ENCODE results near the gene ROBO2.

Gene ROBO2

DNA sequence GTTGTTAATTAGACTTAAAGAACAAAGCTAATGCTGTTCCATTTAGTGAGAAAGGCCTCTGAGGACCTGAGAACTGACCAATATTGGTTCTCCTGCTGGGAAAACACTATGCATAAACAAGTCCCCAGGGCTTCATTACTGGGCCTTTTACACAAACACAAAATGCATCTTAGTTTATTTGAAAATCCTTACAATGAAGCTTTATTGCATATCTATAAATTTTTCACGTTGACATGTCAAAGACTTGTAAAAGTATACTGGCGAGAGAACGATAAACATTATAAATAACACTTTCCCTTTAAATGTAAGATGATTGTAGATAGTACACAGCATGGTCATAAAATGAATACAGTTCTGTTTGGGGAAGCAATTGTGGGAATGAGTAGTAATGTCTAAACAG lies 151.7 kb downstream of the ROBO2 start:
- Histone ChIP-seq H3K27me3 (ENCODE audit: insufficient read depth, poor library complexity, severe bottlenecking) (no peaks in the 10 kb centered on the region), H3K4me3 (replicated peaks; ENCODE audit: insufficient read depth, low read length) (no peak overlapping the region), H3K27ac (replicated peaks) (no peak overlapping the region)
- no peak for TF ChIP-seq SPI1 (IDR thresholded peaks at IDR 0.05; ENCODE audit: borderline replicate concordance, low read depth)
- no peak for TF ChIP-seq REST (IDR thresholded peaks at IDR 0.05; ENCODE audit: insufficient replicate concordance, low read depth)
- no peak for TF ChIP-seq GABPA (IDR thresholded peaks at IDR 0.05; ENCODE audit: low read depth)
- TF ChIP-seq, protein P1, sequence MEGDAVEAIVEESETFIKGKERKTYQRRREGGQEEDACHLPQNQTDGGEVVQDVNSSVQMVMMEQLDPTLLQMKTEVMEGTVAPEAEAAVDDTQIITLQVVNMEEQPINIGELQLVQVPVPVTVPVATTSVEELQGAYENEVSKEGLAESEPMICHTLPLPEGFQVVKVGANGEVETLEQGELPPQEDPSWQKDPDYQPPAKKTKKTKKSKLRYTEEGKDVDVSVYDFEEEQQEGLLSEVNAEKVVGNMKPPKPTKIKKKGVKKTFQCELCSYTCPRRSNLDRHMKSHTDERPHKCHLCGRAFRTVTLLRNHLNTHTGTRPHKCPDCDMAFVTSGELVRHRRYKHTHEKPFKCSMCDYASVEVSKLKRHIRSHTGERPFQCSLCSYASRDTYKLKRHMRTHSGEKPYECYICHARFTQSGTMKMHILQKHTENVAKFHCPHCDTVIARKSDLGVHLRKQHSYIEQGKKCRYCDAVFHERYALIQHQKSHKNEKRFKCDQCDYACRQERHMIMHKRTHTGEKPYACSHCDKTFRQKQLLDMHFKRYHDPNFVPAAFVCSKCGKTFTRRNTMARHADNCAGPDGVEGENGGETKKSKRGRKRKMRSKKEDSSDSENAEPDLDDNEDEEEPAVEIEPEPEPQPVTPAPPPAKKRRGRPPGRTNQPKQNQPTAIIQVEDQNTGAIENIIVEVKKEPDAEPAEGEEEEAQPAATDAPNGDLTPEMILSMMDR (IDR thresholded peaks at IDR 0.05; ENCODE audit: insufficient read depth, low read length), result no peak
- no peak for TF ChIP-seq POLR2AphosphoS5 (IDR thresholded peaks at IDR 0.05; ENCODE audit: low read depth)
- DNase-seq (ENCODE audit: low read depth in 1 of 2, low spot score in 1 of 2), result no peak

GRCh38 chr3:77195766-77196545 lies 156.1 kb downstream of the ROBO2 start:
- no peak for DNase-seq (ENCODE audit: low read depth in 1 of 2, low spot score in 1 of 2)
- TF ChIP-seq REST (IDR thresholded peaks at IDR 0.05; ENCODE audit: insufficient replicate concordance, low read depth), result no peak
- TF ChIP-seq GABPA (IDR thresholded peaks at IDR 0.05; ENCODE audit: low read depth), result no peak
- TF ChIP-seq, protein P1 (IDR thresholded peaks at IDR 0.05; ENCODE audit: insufficient read depth, low read length), result no peak
- TF ChIP-seq POLR2AphosphoS5 (IDR thresholded peaks at IDR 0.05; ENCODE audit: low read depth), result no peak
- no peak for TF ChIP-seq SPI1 (IDR thresholded peaks at IDR 0.05; ENCODE audit: borderline replicate concordance, low read depth)
- H3K27ac ChIP-seq (replicated peaks), result no peak overlapping the region
- no peak overlapping the region for H3K4me3 ChIP-seq (replicated peaks; ENCODE audit: insufficient read depth, low read length)
- no peaks in the 10 kb centered on the region for H3K27me3 ChIP-seq (ENCODE audit: insufficient read depth, poor library complexity, severe bottlenecking)

GRCh38 chr3:77197408-77197807 lies 157.5 kb downstream of the ROBO2 start:
- no peak for DNase-seq (ENCODE audit: low read depth in 1 of 2, low spot score in 1 of 2)
- Histone ChIP-seq H3K27me3 (ENCODE audit: insufficient read depth, poor library complexity, severe bottlenecking) (no peaks in the 10 kb centered on the region), H3K4me3 (replicated peaks; ENCODE audit: insufficient read depth, low read length) (no peak overlapping the region), H3K27ac (replicated peaks) (no peak overlapping the region)
- TF ChIP-seq REST (IDR thresholded peaks at IDR 0.05; ENCODE audit: insufficient replicate concordance, low read depth) (no peak), SPI1 (IDR thresholded peaks at IDR 0.05; ENCODE audit: borderline replicate concordance, low read depth) (peak; percentile 30; the same call in 1 of the 2 replicates)
